HG02610 (cell line): ENCODE measurements around the gene APP.

Source experiments
- ATAC-seq: cut with Tn5 transposase; IDR thresholded peaks from one replicate; pipeline ENCODE4 v1.9.1; 2021; ENCODE audit warnings: mild to moderate bottlenecking, moderate library complexity; ENCODE audit not compliant: unreplicated experiment

The APP gene

GRCh38 chr21:25842925-25843324 is 327.6 kb downstream of the APP start:
- no peak for ATAC-seq

GRCh38 chr21:25838809-25839208 is 331.8 kb downstream of the APP start:
- ATAC-seq = no peak

DNA sequence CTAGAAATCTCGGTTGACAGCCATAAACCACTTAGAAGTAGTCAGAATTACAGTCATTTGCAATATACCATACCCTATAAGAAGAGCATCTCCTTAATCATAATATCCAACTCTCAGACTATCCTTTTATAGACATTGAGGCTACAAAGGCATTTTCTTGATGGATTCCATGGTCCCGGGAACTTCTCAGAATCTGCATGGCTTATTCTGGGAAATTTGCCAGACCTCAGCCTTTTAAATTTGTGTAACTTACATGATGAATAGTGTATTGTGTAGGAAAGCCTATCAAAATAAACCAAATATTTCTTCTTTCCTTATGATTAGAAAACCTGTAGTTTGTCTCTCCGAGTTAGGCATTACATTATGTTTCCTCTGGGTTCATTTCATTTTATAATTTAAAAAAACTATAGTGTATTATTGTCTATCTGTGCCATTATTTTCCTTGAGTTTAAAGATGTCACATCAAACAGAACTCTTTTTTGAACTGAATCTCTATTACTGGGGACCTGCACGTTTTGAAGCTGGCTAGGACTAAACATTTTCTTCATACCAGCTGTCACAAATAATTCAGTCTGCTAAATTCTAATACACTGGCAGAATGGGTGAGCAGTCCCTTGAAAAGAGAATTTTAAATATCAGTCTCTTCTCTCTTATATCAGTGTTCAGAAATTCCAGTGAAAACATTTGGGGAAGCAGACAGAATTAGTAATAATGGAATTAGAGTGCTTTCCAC is 332.9 kb downstream of the APP start:
- ATAC-seq = no peak

DNA sequence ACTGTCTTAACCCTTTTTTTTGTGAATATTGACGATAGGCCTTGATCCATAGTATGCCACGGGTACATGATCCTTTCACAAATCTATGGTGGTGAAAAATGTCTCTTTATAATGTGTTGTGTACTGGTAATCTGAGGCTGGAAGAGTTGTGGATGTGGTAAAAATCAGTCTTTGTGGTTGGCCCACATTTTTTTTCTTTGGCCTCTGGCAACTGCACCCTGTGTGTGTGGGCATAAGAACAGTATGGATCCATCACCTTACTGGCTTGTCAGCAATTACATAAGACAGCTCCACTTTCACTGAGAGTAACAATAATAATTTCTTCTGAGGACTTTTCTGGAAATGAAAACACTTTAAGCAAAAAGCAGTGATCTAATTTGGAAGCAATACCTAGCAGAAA is 334.2 kb downstream of the APP start:
- no peak for ATAC-seq

DNA sequence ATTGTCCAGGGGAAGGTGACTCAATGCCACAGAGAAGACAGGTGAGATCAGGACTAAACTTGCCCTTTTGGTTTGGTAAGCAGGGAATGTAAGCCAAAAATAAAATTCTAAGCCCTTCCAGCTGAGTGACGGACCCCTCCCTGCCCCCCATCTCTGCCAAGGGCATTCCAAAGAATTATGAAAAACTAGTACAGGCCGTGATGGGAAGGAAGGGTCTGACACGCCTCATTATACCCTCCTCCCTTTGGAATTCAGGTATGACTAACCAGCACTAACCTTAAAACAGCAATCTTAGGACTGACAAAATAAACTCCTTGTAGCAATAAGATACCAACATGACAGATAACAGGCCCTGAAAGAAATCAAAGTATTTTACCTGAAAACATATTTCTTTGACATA is 336.2 kb downstream of the APP start:
- ATAC-seq = no peak

DNA sequence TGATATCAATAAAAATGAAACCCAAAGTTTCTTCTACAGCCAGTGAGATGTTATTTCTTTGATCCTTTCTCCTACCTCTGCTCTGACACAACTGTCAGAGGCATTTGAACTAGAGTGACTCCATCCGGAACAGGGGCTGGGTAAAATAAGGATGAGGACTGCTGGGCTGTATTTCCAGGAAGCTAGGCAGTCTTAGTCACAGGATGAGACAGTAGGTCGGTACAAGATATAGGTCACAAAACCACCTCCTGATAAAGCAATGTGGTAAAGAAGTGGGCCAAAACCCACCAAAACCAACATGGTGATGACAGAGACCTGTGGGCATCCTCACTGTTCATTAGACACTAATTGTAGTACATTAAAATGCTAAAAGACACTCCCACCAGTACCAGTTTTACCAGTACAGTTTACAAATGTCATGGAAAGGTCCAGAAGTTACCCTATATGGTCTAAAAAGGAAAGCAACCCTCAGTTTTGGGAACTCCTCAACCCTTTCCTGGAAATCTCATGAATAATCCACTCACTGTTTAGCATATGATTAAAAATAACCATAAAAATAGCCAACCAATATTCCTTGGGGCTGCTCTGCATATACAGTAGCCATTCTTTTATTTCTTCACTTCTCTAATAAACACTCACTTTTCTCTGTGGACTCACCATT is 339.1 kb downstream of the APP start:
- ATAC-seq = no peak
